ENCODE measurements around the gene MPEG1.
A peak's percentile ranks its signal among the peaks of the same experiment; 100 is the strongest.

MPEG1 gene

GRCh38 chr11:59255281-59255680 lies 42.6 kb upstream of the MPEG1 start:
- Histone ChIP-seq H2BK5ac (ENCODE audit: low read length) (no peak overlapping the region), H3K79me1 (ENCODE audit: low read length) (no peaks in the 10 kb centered on the region), H3K79me2 (ENCODE audit: control insufficient read depth, insufficient read depth, low read length) (no peaks in the 10 kb centered on the region), H3K36me3 (ENCODE audit: control insufficient read depth, insufficient read depth, low read length) (no peaks in the 10 kb centered on the region), H4K5ac (ENCODE audit: low read length) (no peak overlapping the region), H3K23ac (ENCODE audit: low read length) (no peak overlapping the region), H3K4me2 (ENCODE audit: low read length) (no peak overlapping the region), H3K27me3 (ENCODE audit: insufficient read depth, low read length, poor library complexity) (no peaks in the 10 kb centered on the region), H3K4me3 (ENCODE audit: low read length) (no peak overlapping the region), H2AK5ac (ENCODE audit: low read length) (no peak overlapping the region), H3K27ac (ENCODE audit: low read depth, low read length) (no peak overlapping the region), H3K4me1 (ENCODE audit: control insufficient read depth, low read depth, low read length) (no peaks in the 10 kb centered on the region), H2BK120ac (ENCODE audit: low read depth, low read length) (no peak overlapping the region), H2BK15ac (replicated peaks; ENCODE audit: low read depth) (no peak overlapping the region), H4K8ac (ENCODE audit: low read depth, low read length) (no peak overlapping the region), H3K56ac (ENCODE audit: low read length) (no peak overlapping the region), H3K18ac (ENCODE audit: low read length) (no peak overlapping the region), H3K4ac (ENCODE audit: low read depth, low read length) (no peak overlapping the region), H3K9ac (ENCODE audit: low read length) (no peak overlapping the region)
- WGBS (ENCODE audit: extremely low coverage, insufficient coverage, low lambda C conversion rate), result no CpG with 5 or more reads among the region's 8 CpGs
- peak; percentile 64 for DNase-seq

DNA sequence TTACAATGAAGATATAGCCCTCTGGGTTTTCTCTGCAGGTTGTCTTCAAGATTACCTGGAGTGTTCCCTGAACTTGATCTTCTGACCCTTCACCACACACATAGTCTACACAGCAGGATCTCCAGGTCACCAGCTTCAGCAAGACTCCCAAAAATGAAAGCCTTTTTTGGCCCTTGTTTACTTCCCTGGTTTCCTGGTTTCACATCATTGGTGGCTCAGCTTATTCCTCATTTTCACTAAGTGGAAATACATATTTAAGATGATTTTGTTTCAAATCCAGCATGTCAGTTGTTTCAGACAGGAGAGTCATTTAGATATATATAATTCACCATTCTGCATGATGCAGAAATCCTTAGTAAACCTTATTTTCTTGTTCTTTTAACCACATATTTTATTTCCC lies 41.6 kb upstream of the MPEG1 start:
- H3K4me3 ChIP-seq (ENCODE audit: low read length), result no peak overlapping the region
- H4K8ac ChIP-seq (ENCODE audit: low read depth, low read length), result no peak overlapping the region
- H3K27ac ChIP-seq (ENCODE audit: low read depth, low read length), result no peak overlapping the region
- no peak overlapping the region for H3K56ac ChIP-seq (ENCODE audit: low read length)
- H3K9ac ChIP-seq (ENCODE audit: low read length), result no peak overlapping the region
- no peak overlapping the region for H2BK120ac ChIP-seq (ENCODE audit: low read depth, low read length)
- H3K36me3 ChIP-seq (ENCODE audit: control insufficient read depth, insufficient read depth, low read length), result no peaks in the 10 kb centered on the region
- no peak overlapping the region for H2BK15ac ChIP-seq (replicated peaks; ENCODE audit: low read depth)
- DNase-seq, result no peak
- H3K23ac ChIP-seq (ENCODE audit: low read length), result no peak overlapping the region
- no peaks in the 10 kb centered on the region for H3K4me1 ChIP-seq (ENCODE audit: control insufficient read depth, low read depth, low read length)
- no peaks in the 10 kb centered on the region for H3K79me1 ChIP-seq (ENCODE audit: low read length)
- no peaks in the 10 kb centered on the region for H3K27me3 ChIP-seq (ENCODE audit: insufficient read depth, low read length, poor library complexity)
- H2AK5ac ChIP-seq (ENCODE audit: low read length), result no peak overlapping the region
- no peak overlapping the region for H4K5ac ChIP-seq (ENCODE audit: low read length)
- H3K4ac ChIP-seq (ENCODE audit: low read depth, low read length), result no peak overlapping the region
- no peak overlapping the region for H3K18ac ChIP-seq (ENCODE audit: low read length)
- H3K79me2 ChIP-seq (ENCODE audit: control insufficient read depth, insufficient read depth, low read length), result no peaks in the 10 kb centered on the region
- H3K4me2 ChIP-seq (ENCODE audit: low read length), result no peak overlapping the region
- H2BK5ac ChIP-seq (ENCODE audit: low read length), result no peak overlapping the region

DNA sequence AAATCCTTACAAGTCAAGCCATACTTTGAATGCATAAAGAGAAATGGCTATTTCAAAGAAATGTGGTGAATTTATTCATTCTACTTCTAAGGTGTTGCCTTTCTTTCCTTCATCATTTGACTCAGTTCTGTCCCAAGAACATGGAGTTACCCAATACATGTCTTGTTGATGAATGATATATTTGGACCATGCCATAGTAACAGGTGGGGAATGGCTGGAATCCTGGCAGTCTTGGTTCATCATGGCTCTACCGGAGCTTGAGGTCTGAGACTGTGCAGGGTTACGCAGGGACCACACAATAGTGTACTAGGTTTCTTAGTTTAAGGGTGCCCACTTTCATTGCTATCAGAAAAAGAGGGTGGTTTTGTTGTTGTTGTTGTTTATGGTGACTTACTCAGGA lies 40.3 kb upstream of the MPEG1 start:
- Histone ChIP-seq H3K18ac (ENCODE audit: low read length) (no peak overlapping the region), H2AK5ac (ENCODE audit: low read length) (no peak overlapping the region), H3K4ac (ENCODE audit: low read depth, low read length) (no peak overlapping the region), H3K9ac (ENCODE audit: low read length) (no peak overlapping the region), H2BK120ac (ENCODE audit: low read depth, low read length) (no peak overlapping the region), H3K4me1 (ENCODE audit: control insufficient read depth, low read depth, low read length) (no peaks in the 10 kb centered on the region), H3K4me2 (ENCODE audit: low read length) (no peak overlapping the region), H3K4me3 (ENCODE audit: low read length) (no peak overlapping the region), H4K8ac (ENCODE audit: low read depth, low read length) (no peak overlapping the region), H4K5ac (ENCODE audit: low read length) (no peak overlapping the region), H3K36me3 (ENCODE audit: control insufficient read depth, insufficient read depth, low read length) (no peaks in the 10 kb centered on the region), H2BK15ac (replicated peaks; ENCODE audit: low read depth) (no peak overlapping the region), H3K27ac (ENCODE audit: low read depth, low read length) (no peak overlapping the region), H2BK5ac (ENCODE audit: low read length) (no peak overlapping the region), H3K79me1 (ENCODE audit: low read length) (no peaks in the 10 kb centered on the region), H3K79me2 (ENCODE audit: control insufficient read depth, insufficient read depth, low read length) (no peaks in the 10 kb centered on the region), H3K56ac (ENCODE audit: low read length) (no peak overlapping the region), H3K23ac (ENCODE audit: low read length) (no peak overlapping the region), H3K27me3 (ENCODE audit: insufficient read depth, low read length, poor library complexity) (no peaks in the 10 kb centered on the region)
- DNase-seq, result no peak
- no CpG with 5 or more reads among the region's 2 CpGs for WGBS (ENCODE audit: extremely low coverage, insufficient coverage, low lambda C conversion rate)

GRCh38 chr11:59249535-59249934 lies 36.8 kb upstream of the MPEG1 start:
- H3K18ac ChIP-seq (ENCODE audit: low read length), result no peak overlapping the region
- no CpG with 5 or more reads among the region's 7 CpGs for WGBS (ENCODE audit: extremely low coverage, insufficient coverage, low lambda C conversion rate)
- no peak for DNase-seq
- H2BK5ac ChIP-seq (ENCODE audit: low read length), result no peak overlapping the region
- no peaks in the 10 kb centered on the region for H3K27me3 ChIP-seq (ENCODE audit: insufficient read depth, low read length, poor library complexity)
- no peak overlapping the region for H3K9ac ChIP-seq (ENCODE audit: low read length)
- H2BK120ac ChIP-seq (ENCODE audit: low read depth, low read length), result no peak overlapping the region
- H3K79me1 ChIP-seq (ENCODE audit: low read length), result no peaks in the 10 kb centered on the region
- H3K4me1 ChIP-seq (ENCODE audit: control insufficient read depth, low read depth, low read length), result no peaks in the 10 kb centered on the region
- H4K5ac ChIP-seq (ENCODE audit: low read length), result no peak overlapping the region
- no peak overlapping the region for H3K4me2 ChIP-seq (ENCODE audit: low read length)
- no peak overlapping the region for H2BK15ac ChIP-seq (replicated peaks; ENCODE audit: low read depth)
- H3K4ac ChIP-seq (ENCODE audit: low read depth, low read length), result no peak overlapping the region
- no peaks in the 10 kb centered on the region for H3K36me3 ChIP-seq (ENCODE audit: control insufficient read depth, insufficient read depth, low read length)
- no peak overlapping the region for H4K8ac ChIP-seq (ENCODE audit: low read depth, low read length)
- no peak overlapping the region for H3K27ac ChIP-seq (ENCODE audit: low read depth, low read length)
- H2AK5ac ChIP-seq (ENCODE audit: low read length), result no peak overlapping the region
- H3K79me2 ChIP-seq (ENCODE audit: control insufficient read depth, insufficient read depth, low read length), result no peaks in the 10 kb centered on the region
- no peak overlapping the region for H3K4me3 ChIP-seq (ENCODE audit: low read length)
- H3K56ac ChIP-seq (ENCODE audit: low read length), result no peak overlapping the region
- H3K23ac ChIP-seq (ENCODE audit: low read length), result no peak overlapping the region

- H4K8ac ChIP-seq (ENCODE audit: low read depth, low read length), result no peak overlapping the region
- H2AK5ac ChIP-seq (ENCODE audit: low read length), result no peak overlapping the region
- WGBS (ENCODE audit: extremely low coverage, insufficient coverage, low lambda C conversion rate), result no CpG with 5 or more reads among the region's 2 CpGs
- no peak overlapping the region for H2BK120ac ChIP-seq (ENCODE audit: low read depth, low read length)
- no peak overlapping the region for H3K4me2 ChIP-seq (ENCODE audit: low read length)
- H3K27me3 ChIP-seq (ENCODE audit: insufficient read depth, low read length, poor library complexity), result no peaks in the 10 kb centered on the region
- H3K27ac ChIP-seq (ENCODE audit: low read depth, low read length), result no peak overlapping the region
- H3K9ac ChIP-seq (ENCODE audit: low read length), result no peak overlapping the region
- DNase-seq, result no peak
- no peaks in the 10 kb centered on the region for H3K36me3 ChIP-seq (ENCODE audit: control insufficient read depth, insufficient read depth, low read length)
- H3K4me3 ChIP-seq (ENCODE audit: low read length), result no peak overlapping the region
- H3K4ac ChIP-seq (ENCODE audit: low read depth, low read length), result no peak overlapping the region
- no peaks in the 10 kb centered on the region for H3K79me1 ChIP-seq (ENCODE audit: low read length)
- H3K23ac ChIP-seq (ENCODE audit: low read length), result no peak overlapping the region
- H3K4me1 ChIP-seq (ENCODE audit: control insufficient read depth, low read depth, low read length), result no peaks in the 10 kb centered on the region
- no peak overlapping the region for H3K18ac ChIP-seq (ENCODE audit: low read length)
- no peak overlapping the region for H4K5ac ChIP-seq (ENCODE audit: low read length)
- no peak overlapping the region for H3K56ac ChIP-seq (ENCODE audit: low read length)
- no peak overlapping the region for H2BK5ac ChIP-seq (ENCODE audit: low read length)
- no peaks in the 10 kb centered on the region for H3K79me2 ChIP-seq (ENCODE audit: control insufficient read depth, insufficient read depth, low read length)
- no peak overlapping the region for H2BK15ac ChIP-seq (replicated peaks; ENCODE audit: low read depth)
Observed at GRCh38 chr11:59247531-59248227, 35.0 kb upstream of the MPEG1 start.

DNA sequence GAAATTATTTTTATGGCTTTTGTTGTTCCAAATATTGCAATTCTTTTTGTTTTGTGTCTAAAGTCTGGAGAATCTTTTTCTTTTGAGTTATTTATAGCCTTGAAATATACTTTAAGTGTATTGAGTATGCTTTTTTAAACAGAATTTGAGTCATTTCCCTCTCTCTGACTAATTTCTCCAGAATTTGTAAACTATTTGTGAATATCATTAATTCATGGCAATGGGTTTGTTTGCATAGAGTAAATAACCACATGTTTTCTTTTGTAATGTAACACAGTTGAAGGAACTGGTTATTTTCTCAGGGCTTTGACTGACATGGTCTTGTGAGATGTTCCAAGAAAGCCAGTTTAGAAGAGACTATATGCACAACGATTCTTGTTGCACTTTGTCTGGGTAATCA lies 30.9 kb upstream of the MPEG1 start:
- Histone ChIP-seq H3K4me3 (ENCODE audit: low read length) (no peak overlapping the region), H3K23ac (ENCODE audit: low read length) (no peak overlapping the region), H3K18ac (ENCODE audit: low read length) (no peak overlapping the region), H2BK120ac (ENCODE audit: low read depth, low read length) (no peak overlapping the region), H3K79me2 (ENCODE audit: control insufficient read depth, insufficient read depth, low read length) (no peaks in the 10 kb centered on the region), H3K56ac (ENCODE audit: low read length) (no peak overlapping the region), H3K4me1 (ENCODE audit: control insufficient read depth, low read depth, low read length) (no peaks in the 10 kb centered on the region), H4K8ac (ENCODE audit: low read depth, low read length) (no peak overlapping the region), H3K9ac (ENCODE audit: low read length) (no peak overlapping the region), H3K27ac (ENCODE audit: low read depth, low read length) (no peak overlapping the region), H3K4ac (ENCODE audit: low read depth, low read length) (no peak overlapping the region), H3K36me3 (ENCODE audit: control insufficient read depth, insufficient read depth, low read length) (no peaks in the 10 kb centered on the region), H3K4me2 (ENCODE audit: low read length) (no peak overlapping the region), H2AK5ac (ENCODE audit: low read length) (no peak overlapping the region), H3K79me1 (ENCODE audit: low read length) (no peaks in the 10 kb centered on the region), H2BK5ac (ENCODE audit: low read length) (no peak overlapping the region), H4K5ac (ENCODE audit: low read length) (no peak overlapping the region), H3K27me3 (ENCODE audit: insufficient read depth, low read length, poor library complexity) (no peaks in the 10 kb centered on the region), H2BK15ac (replicated peaks; ENCODE audit: low read depth) (no peak overlapping the region)
- no CpG with 5 or more reads among the region's 1 CpG for WGBS (ENCODE audit: extremely low coverage, insufficient coverage, low lambda C conversion rate)
- no peak for DNase-seq
